ENCODE data around the gene ALDH1L1. TPM values are rescaled to one million over a fixed set of nuclear protein-coding genes. Genes with fewer than 3 reads are reported as not detected.

Gene ALDH1L1
- total and polyA plus RNA-seq, 2 of the 8 experiments (the other 6 are each of a cell fraction or from before 2014, with no cell fraction given) = 0.98 to 1.6 TPM

- H3K23ac ChIP-seq (ENCODE audit: insufficient read length) = no peak overlapping the region
- peak; percentile 24 for FAIRE-seq
- H3K36me3 ChIP-seq (ENCODE audit: control insufficient read depth in 2 of 4, insufficient read depth in 4 of 4, low read length in 3 of 4) = no peaks in the 10 kb centered on the region
- H2AFZ ChIP-seq (ENCODE audit: low read length) = peak overlapping the region; percentile 93; the same call in 1 of the 2 replicates
- no peak overlapping the region for H3K4ac ChIP-seq (replicated peaks; ENCODE audit: insufficient read length, low read depth, low read length)
- H4K91ac ChIP-seq (replicated peaks; ENCODE audit: insufficient read length, low read length) = peak overlapping the region; percentile 29
- H3K4me1 ChIP-seq (replicated peaks in 1 of 4; ENCODE audit: control insufficient read depth in 3 of 4, insufficient read depth in 4 of 4, low read length in 3 of 4) = peaks cover 0 to 21% (median 8%) of the 10 kb centered on the region in 4 experiments; a peak in 6 of 7 replicates
- DNase-seq (ENCODE audit: low read depth in 1 of 2, low spot score in 2 of 2) = peak; percentile 33 to 60
- no peaks in the 10 kb centered on the region for H3K79me2 ChIP-seq (ENCODE audit: control insufficient read depth in 1 of 2, insufficient read depth in 2 of 2, low read length in 2 of 2)
- no peak overlapping the region for H3K27ac ChIP-seq (ENCODE audit: low read depth, low read length)
- peak overlapping the region; percentile 64; the same call in 1 of the 2 replicates for H3K18ac ChIP-seq (ENCODE audit: extremely low read depth, low read length)
- peak overlapping the region; percentile 71; the same call in 1 of the 2 replicates for H2BK12ac ChIP-seq (ENCODE audit: low read depth, low read length)
- peak overlapping the region; percentile 73 for H2BK15ac ChIP-seq (ENCODE audit: low read length)
- no peaks in the 10 kb centered on the region for H3K9me3 ChIP-seq (ENCODE audit: insufficient read depth in 2 of 2, low read depth in 1 of 2, low read length in 1 of 2)
- H3K79me1 ChIP-seq (ENCODE audit: low read depth, low read length) = no peaks in the 10 kb centered on the region
- no peak overlapping the region for H3K14ac ChIP-seq (ENCODE audit: insufficient read length)
- CTCF ChIA-PET (ENCODE audit: partially characterized antibody) = interaction anchor here (0.6 to 6.1 kb wide), 72 partner anchors 8 to 1339 kb away, joined by 3 to 58 read pairs (median 5); partner anchors contain the start of genes CFAP100 and ZXDC
- H2BK5ac ChIP-seq (ENCODE audit: low read depth, low read length) = peak overlapping the region; percentile 32; the same call in 1 of the 2 replicates
- POLR2A ChIA-PET (ENCODE audit: partially characterized antibody) = interaction anchor here (1.4 kb wide), 2 partner anchors 8 to 133 kb away, joined by 4 to 5 read pairs; no protein-coding TSS in a partner anchor
- no peaks in the 10 kb centered on the region for H3K23me2 ChIP-seq (ENCODE audit: low read depth, low read length)
- no peak overlapping the region for H4K5ac ChIP-seq (ENCODE audit: insufficient read length, low read depth, low read length)
- H2BK120ac ChIP-seq (replicated peaks; ENCODE audit: low read depth, low read length) = no peak overlapping the region
- H3K4me2 ChIP-seq (ENCODE audit: insufficient read depth in 1 of 2, low read depth in 2 of 2, low read length in 2 of 2) = peak overlapping the region; percentile 50 to 53; a peak in 3 of 4 replicates
- peaks cover 0 to 3% (median 1%) of the 10 kb centered on the region in 4 experiments; a peak in 5 of 7 replicates for H3K27me3 ChIP-seq (replicated peaks in 1 of 4; ENCODE audit: control insufficient read depth in 3 of 4, extremely low read depth in 1 of 4, insufficient read depth in 3 of 4, low read length in 3 of 4)
- no peak overlapping the region for H3K9ac ChIP-seq (replicated peaks in 1 of 4; ENCODE audit: extremely low read depth in 1 of 4, low read depth in 3 of 4, low read length in 3 of 4)
- no peaks in the 10 kb centered on the region for H4K20me1 ChIP-seq (replicated peaks in 1 of 2; ENCODE audit: control insufficient read depth in 1 of 2, insufficient read depth in 2 of 2, low read length in 2 of 2)
- H4K8ac ChIP-seq (ENCODE audit: extremely low read depth, insufficient read depth, low read length) = no peak overlapping the region
- WGBS, 2 experiments (ENCODE audit: extremely low coverage in 1 of 2, insufficient coverage in 1 of 2, insufficient read length in 1 of 2, insufficient replicate concordance in 2 of 2, low coverage in 1 of 2, low lambda C conversion rate in 2 of 2, missing lambda C conversion rate in 1 of 2) = 38% methylated on average over 14 of the region's 14 CpGs; no CpG with 5 or more reads in 1 of the 2 experiments
- H2BK20ac ChIP-seq (ENCODE audit: low read length) = peak overlapping the region; percentile 53; the same call in 1 of the 2 replicates
- no peak overlapping the region for H2AK5ac ChIP-seq (ENCODE audit: low read depth, low read length)
- no peak overlapping the region for H3K56ac ChIP-seq (replicated peaks; ENCODE audit: insufficient read length, low read depth, low read length)
- 0 out of 8 replicates have a peak overlapping the region, but pooled peaks of 1 of the 4 experiments have one; percentile 10 for H3K4me3 ChIP-seq (ENCODE audit: extremely low read depth in 1 of 4, insufficient read depth in 2 of 4, low read depth in 3 of 4, low read length in 4 of 4)
- TF ChIP-seq SAP30 (IDR thresholded peaks at IDR 0.05; ENCODE audit: insufficient read depth, insufficient replicate concordance, low read length) (no peak), E2F6 (IDR thresholded peaks at IDR 0.05) (0 out of 2 replicates have a peak, but pooled peaks have one; percentile 17), JUND (IDR thresholded peaks at IDR 0.05; ENCODE audit: low read length) (no peak), RXRA (IDR thresholded peaks at IDR 0.05; ENCODE audit: insufficient read depth, low read depth, low read length) (no peak), SIX5 (IDR thresholded peaks at IDR 0.05; ENCODE audit: low read depth, low read length) (no peak), CHD2 (IDR thresholded peaks at IDR 0.05; ENCODE audit: low read length) (no peak), CBX8 (IDR thresholded peaks at IDR 0.05; ENCODE audit: borderline replicate concordance, low read depth, low read length) (no peak), TAF7 (optimal IDR thresholded peaks at IDR 0.05; ENCODE audit: borderline replicate concordance, low read depth, low read length) (no peak), TAF1 (IDR thresholded peaks at IDR 0.05; ENCODE audit: low read depth, low read length) (no peak), BRCA1 (IDR thresholded peaks at IDR 0.05; ENCODE audit: low read depth, low read length) (no peak), TEAD4 (IDR thresholded peaks at IDR 0.05; ENCODE audit: low read depth, low read length) (no peak)
These were observed 47.5 kb downstream of the ALDH1L1 start for GRCh38 chr3:126132751-126133511.
